Measurements from ENCODE around the gene CCDC32.

The CCDC32 gene

DNA sequence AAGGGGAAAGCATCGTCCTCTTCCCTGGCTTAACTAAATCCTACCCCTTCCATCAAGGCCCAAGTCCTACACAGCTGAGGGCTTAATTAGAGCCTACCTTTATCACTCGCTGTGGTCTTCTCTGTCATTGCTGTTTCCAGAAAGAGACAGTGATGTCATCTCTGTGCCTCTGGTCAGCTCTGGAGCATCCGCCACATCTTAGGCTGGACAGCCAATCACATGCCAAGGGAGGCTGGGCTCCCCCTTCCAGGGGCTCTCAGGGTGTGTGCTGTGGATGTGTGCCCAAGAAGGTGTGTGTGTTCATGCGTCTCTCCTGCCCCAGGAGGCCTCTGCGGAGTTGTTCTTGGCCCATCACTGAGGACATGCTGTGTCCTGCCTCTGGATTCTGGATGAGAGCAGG lies 51.2 kb downstream of the CCDC32 start:
- in situ Hi-C loops (cut with HindIII; ENCODE audit: low sequenced_read_pairs), result no loop called here

GRCh38 chr15:40512440-40512839 lies 52.4 kb downstream of the CCDC32 start:
- in situ Hi-C loops (cut with HindIII; ENCODE audit: low sequenced_read_pairs), result no loop called here

- in situ Hi-C loops (cut with HindIII; ENCODE audit: low sequenced_read_pairs), result no loop called here
These were observed 53.2 kb downstream of the CCDC32 start for GRCh38 chr15:40511472-40512133.

- in situ Hi-C loops (cut with HindIII; ENCODE audit: low sequenced_read_pairs), result no loop called here
These were observed 53.8 kb downstream of the CCDC32 start for GRCh38 chr15:40511093-40511471.

DNA sequence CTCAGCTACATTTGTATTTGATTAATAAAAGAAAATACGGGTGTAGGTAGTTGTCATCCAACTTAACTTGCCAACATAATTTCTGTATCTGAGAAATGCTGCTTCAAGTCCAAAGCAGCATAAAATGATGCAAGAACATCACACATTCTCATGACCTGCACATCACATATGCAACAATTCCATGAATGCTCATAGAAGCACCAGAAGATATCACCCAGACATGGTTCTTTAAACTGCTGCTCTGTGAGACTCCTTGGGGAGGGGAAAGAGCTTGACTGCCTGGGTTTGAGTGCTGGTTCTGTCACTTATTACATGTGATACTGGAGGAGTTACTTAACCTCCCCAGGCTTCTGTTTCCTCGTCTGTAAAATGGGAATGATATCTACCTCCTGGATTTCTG lies 54.6 kb downstream of the CCDC32 start:
- in situ Hi-C loops (cut with HindIII; ENCODE audit: low sequenced_read_pairs), result no loop called here

DNA sequence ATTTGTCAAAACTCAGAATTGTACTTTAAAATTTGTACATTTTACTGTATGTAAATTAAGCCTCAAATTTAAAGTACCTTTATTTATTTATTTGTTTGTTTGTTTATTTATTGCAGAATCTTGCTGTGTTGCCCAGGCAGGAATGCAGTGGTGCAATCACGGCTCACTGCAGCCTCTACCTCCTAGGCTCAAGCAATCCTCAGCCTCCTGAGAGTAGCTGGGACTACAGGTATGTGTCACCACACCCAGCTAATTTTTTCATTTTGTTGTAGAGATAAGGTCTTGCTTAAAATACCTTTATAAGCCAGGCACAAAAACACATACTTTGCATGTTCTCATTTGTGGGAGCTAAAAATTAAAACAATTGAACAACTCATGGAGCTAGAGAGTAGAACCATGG lies 56.6 kb downstream of the CCDC32 start:
- in situ Hi-C loops (cut with HindIII; ENCODE audit: low sequenced_read_pairs), result no loop called here

GRCh38 chr15:40506964-40507571 lies 57.8 kb downstream of the CCDC32 start:
- in situ Hi-C loops (cut with HindIII; ENCODE audit: low sequenced_read_pairs), result no loop called here
